ENCODE results near the gene CEP295NL.

DNA sequence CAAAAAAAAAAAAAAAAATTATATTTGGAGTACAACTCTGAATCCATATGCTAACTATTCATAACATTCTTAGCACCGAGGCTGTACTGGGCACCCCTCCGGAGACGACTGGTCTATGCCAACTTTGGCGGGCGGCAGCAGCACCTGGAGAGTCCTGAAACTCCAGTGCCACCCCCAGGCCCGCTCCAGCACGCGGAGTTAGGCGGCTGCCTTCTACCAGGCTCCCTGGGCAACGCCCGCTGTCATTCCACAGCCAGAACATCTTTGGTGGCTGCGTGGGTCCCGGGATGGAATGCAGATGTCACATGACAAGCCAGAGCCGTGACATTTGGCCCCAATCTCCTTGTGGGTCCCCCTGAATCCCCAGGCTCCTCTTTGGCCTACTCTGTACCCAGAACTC lies 16.0 kb upstream of the CEP295NL start:
- TF ChIP-seq EP300 (IDR thresholded peaks at IDR 0.05), result no peak
- TF ChIP-seq, protein P1, sequence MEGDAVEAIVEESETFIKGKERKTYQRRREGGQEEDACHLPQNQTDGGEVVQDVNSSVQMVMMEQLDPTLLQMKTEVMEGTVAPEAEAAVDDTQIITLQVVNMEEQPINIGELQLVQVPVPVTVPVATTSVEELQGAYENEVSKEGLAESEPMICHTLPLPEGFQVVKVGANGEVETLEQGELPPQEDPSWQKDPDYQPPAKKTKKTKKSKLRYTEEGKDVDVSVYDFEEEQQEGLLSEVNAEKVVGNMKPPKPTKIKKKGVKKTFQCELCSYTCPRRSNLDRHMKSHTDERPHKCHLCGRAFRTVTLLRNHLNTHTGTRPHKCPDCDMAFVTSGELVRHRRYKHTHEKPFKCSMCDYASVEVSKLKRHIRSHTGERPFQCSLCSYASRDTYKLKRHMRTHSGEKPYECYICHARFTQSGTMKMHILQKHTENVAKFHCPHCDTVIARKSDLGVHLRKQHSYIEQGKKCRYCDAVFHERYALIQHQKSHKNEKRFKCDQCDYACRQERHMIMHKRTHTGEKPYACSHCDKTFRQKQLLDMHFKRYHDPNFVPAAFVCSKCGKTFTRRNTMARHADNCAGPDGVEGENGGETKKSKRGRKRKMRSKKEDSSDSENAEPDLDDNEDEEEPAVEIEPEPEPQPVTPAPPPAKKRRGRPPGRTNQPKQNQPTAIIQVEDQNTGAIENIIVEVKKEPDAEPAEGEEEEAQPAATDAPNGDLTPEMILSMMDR (IDR thresholded peaks at IDR 0.05), result no peak
- TF ChIP-seq POLR2A (IDR thresholded peaks at IDR 0.05), result no peak
